Measurements from ENCODE around the gene SH3D21. TPM values are rescaled to one million over a fixed set of nuclear protein-coding genes. Genes with fewer than 3 reads are reported as not detected.

The SH3D21 gene
- total and polyA plus RNA-seq, 2 donors (not counting 1 experiment from before 2014, with no cell fraction given) = 0.49 to 1.8 TPM

GRCh38 chr1:36352125-36352909 lies 46.1 kb downstream of the SH3D21 start:
- Histone ChIP-seq H4K20me1 (ENCODE audit: control insufficient read depth, insufficient read depth, low read length, poor library complexity, severe bottlenecking) (no peaks in the 10 kb centered on the region), H3K4me1 (ENCODE audit: control insufficient read depth in 2 of 2, insufficient read depth in 2 of 2, low read length in 2 of 2) (peaks cover 13 to 25% of the 10 kb centered on the region in 2 donors), H3K36me3 (replicated peaks in 1 of 2; ENCODE audit: control extremely low read depth in 1 of 2, control insufficient read depth in 1 of 2, extremely low read depth in 1 of 2, insufficient read depth in 2 of 2, low read length in 1 of 2) (peaks cover 14 to 83% of the 10 kb centered on the region in 2 experiments), H3K79me2 (ENCODE audit: control insufficient read depth, insufficient read depth, low read length) (peaks cover 7% of the 10 kb centered on the region), H2AFZ (ENCODE audit: insufficient read depth, low read depth, low read length, poor library complexity, severe bottlenecking) (no peak overlapping the region), H3K27me3 (replicated peaks in 1 of 4; ENCODE audit: control extremely low read depth in 1 of 4, control insufficient read depth in 3 of 4, insufficient read depth in 4 of 4, low read length in 3 of 4) (no peaks in the 10 kb centered on the region), H3K9ac (ENCODE audit: low read length) (no peak overlapping the region), H3K9me3 (ENCODE audit: control extremely low read depth in 1 of 3, control insufficient read depth in 2 of 3, insufficient read depth in 1 of 3, low read length in 2 of 3) (no peaks in the 10 kb centered on the region), H3K4me2 (replicated peaks; ENCODE audit: low read depth, low read length, poor library complexity, severe bottlenecking) (no peak overlapping the region), H3K27ac (ENCODE audit: low read length in 2 of 2) (no peak overlapping the region), H3K4me3 (ENCODE audit: control extremely low read depth in 1 of 5, extremely low read depth in 1 of 5, insufficient read depth in 1 of 5, low read depth in 2 of 5, low read length in 4 of 5) (no peak overlapping the region)
- ChIA-PET POLR2A (no interaction called here), CTCF (interaction anchor here (0.9 to 1.1 kb wide), 2 partner anchors 10 to 67 kb away, joined by 5 to 6 read pairs; no protein-coding TSS in a partner anchor)
- 98% methylated on average over 12 of the region's 13 CpGs for WGBS (ENCODE audit: insufficient coverage)
- ATAC-seq (ENCODE audit: low read depth) = no peak
- H3K27ac Mint-ChIP-seq = no peak overlapping the region
- no peaks in the 10 kb centered on the region for H3K9me3 Mint-ChIP-seq (ENCODE audit: insufficient read depth)
- peaks cover 14% of the 10 kb centered on the region for H3K4me1 Mint-ChIP-seq
- no peak overlapping the region for H3K4me3 Mint-ChIP-seq
- H3K27me3 Mint-ChIP-seq = no peaks in the 10 kb centered on the region
- DNase-seq = no peak
- intact Hi-C loops (cut with micrococcal nuclease) = no loop called here
- TF ChIP-seq CTCF (IDR thresholded peaks at IDR 0.05) = no peak
- TF ChIP-seq EZH2 (IDR thresholded peaks at IDR 0.05; ENCODE audit: borderline replicate concordance, insufficient read depth, low read depth, low read length, poor library complexity, severe bottlenecking) = no peak

Data from B cell (primary cell).